AG09309 (cell line): ENCODE measurements around the gene CHD6.

Experiments used
- DNase-seq: peaks from one replicate; pipeline ENCODE4 v3.0.0-alpha.2; 2010; ENCODE audit warnings: low read depth
- H3K4me3 ChIP-seq: 2 replicates; pipeline ENCODE4 v1.5.1; 2011; ENCODE audit warnings: mild to moderate bottlenecking, low read depth, low read length, moderate library complexity; ENCODE audit not compliant: control insufficient read depth
- TF ChIP-seq, protein P1 (sequence below): IDR thresholded peaks from 2 replicates; pipeline ENCODE4 v1.5.1; 2011; ENCODE audit warnings: mild to moderate bottlenecking, low read depth, low read length, inconsistent platforms; ENCODE audit not compliant: insufficient read depth, control insufficient read depth; ENCODE audit errors: missing control alignments

CHD6 gene

GRCh38 chr20:41370176-41370575 is 248.0 kb downstream of the CHD6 start:
- TF ChIP-seq, protein P1, sequence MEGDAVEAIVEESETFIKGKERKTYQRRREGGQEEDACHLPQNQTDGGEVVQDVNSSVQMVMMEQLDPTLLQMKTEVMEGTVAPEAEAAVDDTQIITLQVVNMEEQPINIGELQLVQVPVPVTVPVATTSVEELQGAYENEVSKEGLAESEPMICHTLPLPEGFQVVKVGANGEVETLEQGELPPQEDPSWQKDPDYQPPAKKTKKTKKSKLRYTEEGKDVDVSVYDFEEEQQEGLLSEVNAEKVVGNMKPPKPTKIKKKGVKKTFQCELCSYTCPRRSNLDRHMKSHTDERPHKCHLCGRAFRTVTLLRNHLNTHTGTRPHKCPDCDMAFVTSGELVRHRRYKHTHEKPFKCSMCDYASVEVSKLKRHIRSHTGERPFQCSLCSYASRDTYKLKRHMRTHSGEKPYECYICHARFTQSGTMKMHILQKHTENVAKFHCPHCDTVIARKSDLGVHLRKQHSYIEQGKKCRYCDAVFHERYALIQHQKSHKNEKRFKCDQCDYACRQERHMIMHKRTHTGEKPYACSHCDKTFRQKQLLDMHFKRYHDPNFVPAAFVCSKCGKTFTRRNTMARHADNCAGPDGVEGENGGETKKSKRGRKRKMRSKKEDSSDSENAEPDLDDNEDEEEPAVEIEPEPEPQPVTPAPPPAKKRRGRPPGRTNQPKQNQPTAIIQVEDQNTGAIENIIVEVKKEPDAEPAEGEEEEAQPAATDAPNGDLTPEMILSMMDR: no peak
- H3K4me3 ChIP-seq: no peak overlapping the region
- no peak for DNase-seq

DNA sequence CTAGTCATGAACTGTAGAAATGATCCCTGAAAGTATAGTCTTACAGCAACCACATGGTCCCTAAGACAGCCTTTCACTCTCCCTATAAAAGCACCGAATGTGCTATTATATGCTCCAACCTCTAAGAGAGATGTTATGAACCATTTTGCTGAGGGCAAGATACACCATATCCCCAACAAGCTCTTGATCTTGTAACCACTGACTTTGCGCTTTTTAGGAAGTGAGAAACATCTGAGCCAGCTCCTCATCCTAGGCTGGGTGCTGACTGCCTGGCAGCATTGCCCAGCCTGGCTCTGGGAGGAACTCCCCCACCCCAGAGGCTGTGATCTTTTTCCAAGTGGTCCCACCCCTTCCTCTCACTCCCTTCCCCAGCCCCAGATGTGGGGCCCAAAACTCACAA is 248.5 kb downstream of the CHD6 start:
- TF ChIP-seq, protein P1: no peak
- H3K4me3 ChIP-seq: no peak overlapping the region
- DNase-seq: no peak

GRCh38 chr20:41367956-41368355 is 250.2 kb downstream of the CHD6 start:
- no peak for DNase-seq
- TF ChIP-seq, protein P1: no peak
- H3K4me3 ChIP-seq: no peak overlapping the region

DNA sequence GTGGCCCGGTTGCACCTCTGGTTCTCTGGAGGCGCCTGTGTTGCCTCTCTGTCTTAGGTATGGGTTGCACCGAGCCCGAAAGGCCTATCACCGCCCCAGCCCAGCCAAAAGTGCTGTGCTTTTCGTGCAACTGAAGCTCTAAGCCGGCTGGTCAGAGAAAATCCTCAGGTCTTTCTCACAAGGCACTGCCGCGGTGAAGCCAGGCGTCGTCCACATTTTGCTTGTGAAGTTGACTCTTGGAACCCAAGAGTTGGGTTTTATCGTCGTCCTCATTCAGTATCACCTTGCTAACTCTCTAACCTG is 250.8 kb downstream of the CHD6 start:
- no peak for DNase-seq
- no peak overlapping the region for H3K4me3 ChIP-seq
- TF ChIP-seq, protein P1: no peak

GRCh38 chr20:41366546-41367392 is 251.4 kb downstream of the CHD6 start, which contains the start of gene EMILIN3:
EMILIN3 (minus strand) TSS chr20:41366818; CDS start chr20:41366634, 184 bp downstream.
- no peak within 1 kb of the TSS for H3K4me3 ChIP-seq
- no peak for DNase-seq
- TF ChIP-seq, protein P1: no peak

DNA sequence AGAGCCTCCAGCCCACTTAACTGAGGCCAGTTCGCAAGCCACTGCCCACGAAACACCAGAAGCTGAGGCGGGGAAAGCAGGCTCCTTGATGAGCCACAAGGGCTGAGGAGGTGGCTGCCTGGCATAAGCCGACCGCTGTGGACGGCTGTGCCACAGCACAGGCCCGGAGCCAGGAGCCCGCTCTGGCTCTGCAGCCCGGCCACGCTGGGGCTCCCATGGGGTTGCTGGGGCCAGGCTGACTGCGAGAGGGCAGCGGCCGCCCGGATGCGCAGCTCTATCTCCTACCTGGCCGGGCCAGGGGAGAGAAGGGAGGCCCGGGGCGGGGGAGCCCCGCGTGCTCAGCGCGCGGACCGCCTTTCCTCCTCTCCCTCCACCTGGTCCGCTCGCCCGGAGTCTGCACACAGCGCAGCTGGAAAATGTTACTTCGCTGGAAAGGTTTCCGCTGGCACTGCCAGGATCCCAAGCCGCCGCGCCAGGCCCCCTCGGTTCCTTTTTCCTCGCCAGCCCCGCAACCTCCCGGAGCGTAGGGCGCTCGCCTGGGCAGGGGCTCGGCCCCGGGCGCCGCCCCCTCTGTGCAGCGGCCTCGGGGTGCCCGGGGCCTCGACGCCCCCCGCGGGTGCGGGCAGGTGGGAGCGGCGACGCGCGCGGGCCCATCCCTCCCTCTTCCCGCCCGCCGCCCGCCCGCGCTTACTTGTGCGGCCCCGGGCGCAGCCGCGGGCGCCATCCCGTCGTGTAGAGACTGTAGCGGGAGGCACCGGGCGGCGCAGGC is 252.2 kb downstream of the CHD6 start:
- TF ChIP-seq, protein P1: no peak
- H3K4me3 ChIP-seq: no peak overlapping the region
- no peak for DNase-seq
